Activated CD8-positive, alpha-beta T cell treated with anti-CD3 and anti-CD28 coated beads for 36 hours (primary cell): Measurements from ENCODE around the gene ZSCAN5A. TPM values are rescaled to one million over a fixed set of nuclear protein-coding genes. Genes with fewer than 3 reads are reported as not detected.
A peak's percentile ranks its signal among the peaks of the same experiment; 100 is the strongest.
"Not testable (repeated sequence)": the region's sequence is repeated elsewhere in the genome, so short reads cannot be mapped to it uniquely, and the experiment has no call there.

Experiments used
- ATAC-seq: fragments of 200-7000 bp; cut with Tn5 transposase; one replicate; pipeline ENCODE4 v1.10.0; 2021; ENCODE audit warnings: mild to moderate bottlenecking, moderate library complexity
- CTCF ChIA-PET: fragments of 350-600 bp; sonication (Branson Sonifier 250); formaldehyde crosslinking; loops from one replicate; lab custom pipeline; 2021; ENCODE audit warnings: antibody characterized with exemption; lab: Charles Lee
- POLR2A ChIA-PET: fragments of 350-600 bp; sonication (Branson Sonifier 250); formaldehyde crosslinking; loops from one replicate; lab custom pipeline; 2021; ENCODE audit warnings: antibody characterized with exemption; lab: Charles Lee
- DNase-seq: peaks from one replicate; pipeline ENCODE4 v3.0.0-alpha.2; 2020
- H3K27ac Mint-ChIP-seq: one replicate; pipeline ENCODE4 v1.8.0; 2021; ENCODE audit warnings: mild to moderate bottlenecking, mixed read lengths
- H3K27me3 Mint-ChIP-seq: one replicate; pipeline ENCODE4 v1.8.0; 2021; ENCODE audit warnings: mixed read lengths
- H3K36me3 Mint-ChIP-seq: one replicate; pipeline ENCODE4 v1.8.0; 2021; ENCODE audit warnings: low read depth, mixed read lengths
- H3K4me1 Mint-ChIP-seq: one replicate; pipeline ENCODE4 v1.8.0; 2021; ENCODE audit warnings: low read depth, mixed read lengths
- H3K4me3 Mint-ChIP-seq: one replicate; pipeline ENCODE4 v1.8.0; 2021; ENCODE audit warnings: mild to moderate bottlenecking, moderate library complexity, mixed read lengths
- H3K9me3 Mint-ChIP-seq: one replicate; pipeline ENCODE4 v1.8.0; 2021; ENCODE audit warnings: mixed read lengths
- intact Hi-C: fragments of 100-400 bp; cut with micrococcal nuclease; formaldehyde crosslinking; loops from one replicate; pipeline ENCODE4 v1.10.0; 2022
- total RNA-seq, 2 experiments: library from RNA; stranded (reverse); gene quantifications; one replicate each; pipeline ENCODE4 v1.2.3, GENCODE V29; 2021
- TF ChIP-seq, protein P1 (sequence below): fragments of 200-600 bp; IDR thresholded peaks from one replicate; pipeline ENCODE4 v1.8.0; 2022; ENCODE audit warnings: antibody characterized with exemption, mild to moderate bottlenecking

Gene ZSCAN5A
- total RNA-seq, 2 experiments from 2014 or later = 7.7 to 9.0 TPM

DNA sequence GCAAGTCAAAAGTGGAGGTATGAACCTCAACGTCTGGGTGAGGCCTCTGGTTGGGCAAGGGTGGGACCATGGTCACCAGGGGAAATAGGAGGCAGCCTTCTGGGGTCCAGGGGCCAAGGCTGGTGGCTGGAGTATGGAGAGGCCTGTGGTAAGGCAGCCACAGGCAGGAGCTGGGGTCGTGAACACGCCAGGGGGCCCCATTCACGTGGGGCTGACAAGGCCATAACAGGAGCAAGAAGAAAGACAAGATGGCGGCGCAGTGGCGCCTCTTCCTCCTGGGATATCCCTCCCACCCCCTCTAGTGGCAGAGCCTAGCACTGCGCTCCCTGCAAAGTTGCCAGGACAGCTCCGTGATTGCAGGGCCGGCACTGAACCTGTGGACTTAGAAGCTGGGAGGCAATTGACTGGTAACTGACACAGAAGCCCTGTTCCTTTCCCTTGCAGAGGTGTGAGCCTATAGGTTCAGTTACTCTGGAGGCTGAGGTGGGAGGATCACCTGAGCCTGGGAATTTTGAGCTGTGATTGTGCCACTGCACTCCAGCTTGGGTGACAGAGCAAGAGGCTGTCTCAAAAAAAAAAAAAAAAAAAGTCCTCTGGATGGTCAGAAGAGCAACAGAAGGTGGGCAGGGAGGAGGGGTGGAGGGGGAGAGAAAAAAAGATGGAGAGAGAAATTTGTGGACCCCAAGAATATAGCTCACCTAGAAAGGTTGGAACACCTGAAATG lies 61.8 kb downstream of the ZSCAN5A start:
- H3K4me1 Mint-ChIP-seq = no peaks in the 10 kb centered on the region
- POLR2A ChIA-PET = interaction anchor here (1.2 kb wide), 1 partner anchor 80 kb away, joined by 3 read pairs; no protein-coding TSS in a partner anchor
- TF ChIP-seq, protein P1, sequence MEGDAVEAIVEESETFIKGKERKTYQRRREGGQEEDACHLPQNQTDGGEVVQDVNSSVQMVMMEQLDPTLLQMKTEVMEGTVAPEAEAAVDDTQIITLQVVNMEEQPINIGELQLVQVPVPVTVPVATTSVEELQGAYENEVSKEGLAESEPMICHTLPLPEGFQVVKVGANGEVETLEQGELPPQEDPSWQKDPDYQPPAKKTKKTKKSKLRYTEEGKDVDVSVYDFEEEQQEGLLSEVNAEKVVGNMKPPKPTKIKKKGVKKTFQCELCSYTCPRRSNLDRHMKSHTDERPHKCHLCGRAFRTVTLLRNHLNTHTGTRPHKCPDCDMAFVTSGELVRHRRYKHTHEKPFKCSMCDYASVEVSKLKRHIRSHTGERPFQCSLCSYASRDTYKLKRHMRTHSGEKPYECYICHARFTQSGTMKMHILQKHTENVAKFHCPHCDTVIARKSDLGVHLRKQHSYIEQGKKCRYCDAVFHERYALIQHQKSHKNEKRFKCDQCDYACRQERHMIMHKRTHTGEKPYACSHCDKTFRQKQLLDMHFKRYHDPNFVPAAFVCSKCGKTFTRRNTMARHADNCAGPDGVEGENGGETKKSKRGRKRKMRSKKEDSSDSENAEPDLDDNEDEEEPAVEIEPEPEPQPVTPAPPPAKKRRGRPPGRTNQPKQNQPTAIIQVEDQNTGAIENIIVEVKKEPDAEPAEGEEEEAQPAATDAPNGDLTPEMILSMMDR = peak; percentile 80

DNA sequence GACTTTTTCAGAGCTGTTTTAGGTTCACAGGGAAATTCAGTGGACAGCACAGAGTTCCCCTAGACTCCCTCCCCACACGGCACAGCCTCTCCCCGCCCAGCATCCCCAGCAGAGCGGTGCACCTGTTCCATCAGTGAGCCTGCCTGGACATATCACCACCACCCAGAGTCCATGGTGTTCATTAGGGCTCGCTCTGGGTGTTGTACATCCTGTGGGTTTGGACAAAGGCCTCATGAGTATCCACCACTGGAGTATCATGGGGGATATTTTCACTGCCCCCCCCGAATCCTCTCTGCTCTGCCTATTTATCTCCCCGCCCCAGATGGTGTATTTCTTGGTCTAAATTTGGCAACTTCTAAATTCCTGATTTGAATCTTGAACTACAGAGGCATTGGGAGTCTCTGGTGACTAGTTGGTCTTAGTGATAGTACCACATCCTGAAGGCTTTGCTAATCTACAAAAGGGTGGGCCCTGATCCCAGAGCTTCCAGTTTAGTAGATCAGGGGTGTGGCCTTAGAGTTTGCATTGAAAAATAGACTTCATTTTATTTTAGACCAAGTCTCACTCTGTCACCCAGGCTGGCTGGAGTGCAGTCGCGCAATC lies 65.8 kb downstream of the ZSCAN5A start:
- intact Hi-C loops, H3K27ac Mint-ChIP-seq, H3K4me1 Mint-ChIP-seq, H3K9me3 Mint-ChIP-seq, H3K36me3 Mint-ChIP-seq, DNase-seq, H3K4me3 Mint-ChIP-seq, H3K27me3 Mint-ChIP-seq, ATAC-seq, POLR2A ChIA-PET: not testable (repeated sequence)
- CTCF ChIA-PET = interaction anchor here (1.2 to 1.3 kb wide), 2 partner anchors 85 to 183 kb away, joined by 3 to 5 read pairs; no protein-coding TSS in a partner anchor

More for the DNA sequence above, 61.8 kb downstream of the ZSCAN5A start:
- CTCF ChIA-PET = interaction anchor here (0.6 to 3.9 kb wide), 37 partner anchors 8 to 443 kb away, joined by 3 to 42 read pairs (median 4); partner anchors contain the start of gene ZNF444
- no peak overlapping the region for H3K4me3 Mint-ChIP-seq
- H3K9me3 Mint-ChIP-seq = peaks cover 4% of the 10 kb centered on the region
- DNase-seq = peak; percentile 90
- ATAC-seq = peak; percentile 97
- peaks cover 4% of the 10 kb centered on the region for H3K36me3 Mint-ChIP-seq
- intact Hi-C loops = loop anchor here (5.0 to 10.0 kb wide), 2 partner anchors 102 to 186 kb away; no protein-coding TSS in a partner anchor
- H3K27ac Mint-ChIP-seq = no peak overlapping the region
- H3K27me3 Mint-ChIP-seq = no peaks in the 10 kb centered on the region

DNA sequence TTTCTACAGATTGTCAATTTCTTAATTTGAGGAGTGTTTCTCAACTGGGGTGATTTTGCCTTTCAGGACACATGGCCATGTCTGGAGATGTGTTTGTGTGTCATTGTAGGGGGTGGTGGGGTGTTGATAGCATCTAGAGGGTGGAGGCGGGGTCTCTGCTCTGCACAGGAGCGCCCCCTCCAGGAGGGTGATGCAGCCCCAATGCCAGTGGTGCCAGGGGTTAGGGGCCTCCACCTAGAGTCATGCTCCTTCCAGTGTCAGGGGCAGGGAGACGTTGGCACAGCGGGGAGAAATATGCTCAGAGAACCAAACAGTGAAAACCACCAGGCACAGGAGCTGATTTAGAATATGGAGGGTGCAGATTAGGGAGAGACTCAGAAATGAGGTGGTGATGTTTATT lies 68.9 kb downstream of the ZSCAN5A start:
- H3K27me3 Mint-ChIP-seq, H3K27ac Mint-ChIP-seq, ATAC-seq, H3K9me3 Mint-ChIP-seq, H3K4me3 Mint-ChIP-seq, intact Hi-C loops, POLR2A ChIA-PET, DNase-seq, H3K4me1 Mint-ChIP-seq, H3K36me3 Mint-ChIP-seq: not testable (repeated sequence)
- CTCF ChIA-PET = interaction anchor here (0.8 kb wide), 1 partner anchor 180 kb away, joined by 3 read pairs; no protein-coding TSS in a partner anchor

DNA sequence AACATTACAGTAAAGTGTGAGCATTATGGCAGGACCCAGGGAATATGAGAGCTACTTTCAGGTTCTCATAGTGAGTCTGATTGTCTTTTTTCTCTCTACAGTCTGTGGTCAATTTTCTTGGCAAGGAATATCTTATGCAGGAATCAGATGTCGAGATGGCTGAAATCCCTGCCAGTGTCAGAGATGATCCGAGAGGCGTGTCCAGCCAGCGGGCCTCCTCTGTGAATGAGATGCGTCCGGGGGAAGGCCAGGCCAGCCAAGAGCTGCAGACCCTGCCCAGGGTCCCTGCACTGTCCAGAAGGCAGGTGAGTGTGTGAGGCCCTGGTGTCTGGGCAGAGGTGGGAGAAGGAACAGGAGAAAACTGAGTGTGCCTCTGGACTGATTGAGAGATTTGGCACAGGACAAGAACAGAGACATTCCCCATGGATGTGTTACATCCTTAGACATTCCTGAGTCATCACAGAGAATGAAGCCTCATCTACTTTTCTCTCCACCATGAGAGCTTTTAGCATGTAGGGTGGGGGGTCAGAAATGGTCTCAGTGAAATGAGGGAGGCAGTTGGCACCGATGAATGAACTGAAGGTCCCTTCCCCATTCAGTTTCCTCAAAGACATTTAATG lies 69.4 kb downstream of the ZSCAN5A start:
- intact Hi-C loops = no loop called here
- no peaks in the 10 kb centered on the region for H3K36me3 Mint-ChIP-seq
- TF ChIP-seq, protein P1 = no peak

DNA sequence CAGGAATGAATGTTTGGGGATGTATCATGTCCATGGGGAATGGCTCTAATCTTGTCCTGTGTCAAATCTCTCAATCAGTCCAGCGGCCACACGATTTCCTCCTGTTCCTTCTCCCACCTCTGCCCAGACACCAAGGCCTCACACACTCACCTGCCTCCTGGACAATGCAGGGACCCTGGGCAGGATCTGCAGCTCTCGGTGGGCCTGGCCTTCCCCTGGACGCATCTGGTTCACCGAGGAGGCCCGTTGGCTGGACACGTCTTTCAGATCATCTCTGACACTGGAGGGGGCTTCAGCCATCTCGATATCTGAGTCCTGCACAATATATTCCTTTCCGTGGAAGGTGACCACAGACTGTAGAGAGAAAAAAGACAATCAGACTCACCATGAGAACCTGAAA lies 91.2 kb downstream of the ZSCAN5A start:
- POLR2A ChIA-PET = no interaction called here
- H3K27me3 Mint-ChIP-seq = peaks cover 1% of the 10 kb centered on the region
- CTCF ChIA-PET = interaction anchor here (0.6 kb wide), 1 partner anchor 1488 kb away, joined by 3 read pairs; no protein-coding TSS in a partner anchor
- ATAC-seq (no peak), DNase-seq (no peak)
- H3K4me1 Mint-ChIP-seq = no peaks in the 10 kb centered on the region
- H3K36me3 Mint-ChIP-seq = no peaks in the 10 kb centered on the region
- TF ChIP-seq, protein P1 = no peak
- H3K4me3 Mint-ChIP-seq = no peak overlapping the region
- no peak overlapping the region for H3K27ac Mint-ChIP-seq
- intact Hi-C loops = no loop called here
- H3K9me3 Mint-ChIP-seq = no peaks in the 10 kb centered on the region

More for the DNA sequence above, 69.4 kb downstream of the ZSCAN5A start:
- ChIA-PET CTCF (interaction anchor here (0.8 kb wide), 1 partner anchor 179 kb away, joined by 3 read pairs; no protein-coding TSS in a partner anchor), POLR2A (no interaction called here)
- Mint-ChIP-seq H3K27me3 (no peaks in the 10 kb centered on the region), H3K9me3 (no peaks in the 10 kb centered on the region), H3K27ac (no peak overlapping the region), H3K4me1 (no peaks in the 10 kb centered on the region), H3K4me3 (no peak overlapping the region)
- ATAC-seq (no peak), DNase-seq (no peak)
